Muscle layer of duodenum (tissue), 2 donors: ENCODE results near the gene CD300A.
A peak's percentile ranks its signal among the peaks of the same experiment; 100 is the strongest.

Experiments
- H3K27ac ChIP-seq: one replicate; pipeline ENCODE4 v1.7.0; 2013; ENCODE audit warnings: mild to moderate bottlenecking, low read length
- H3K27me3 ChIP-seq: one replicate; pipeline ENCODE4 v1.7.0; 2013; ENCODE audit warnings: low read depth, mild to moderate bottlenecking, control low read depth, low read length
- H3K36me3 ChIP-seq, 2 donors: one replicate each; pipeline ENCODE4 v1.7.0; 2013; ENCODE audit warnings: low read length in 2 of 2, control low read depth in 1 of 2, mild to moderate bottlenecking in 1 of 2; ENCODE audit not compliant: insufficient read depth in 2 of 2, control insufficient read depth in 1 of 2
- H3K4me1 ChIP-seq, 2 donors: one replicate each; pipeline ENCODE4 v1.7.0; 2013; ENCODE audit warnings: low read length in 2 of 2, mild to moderate bottlenecking in 2 of 2, control low read depth in 1 of 2, moderate library complexity in 1 of 2; ENCODE audit not compliant: insufficient read depth in 2 of 2, control insufficient read depth in 1 of 2
- H3K4me3 ChIP-seq, 2 donors: one replicate each; pipeline ENCODE4 v1.7.0; 2013; ENCODE audit warnings: low read length in 2 of 2, low read depth in 1 of 2, mild to moderate bottlenecking in 1 of 2
- H3K9me3 ChIP-seq, 2 donors: one replicate each; pipeline ENCODE4 v1.7.0; 2013; ENCODE audit warnings: low read length in 2 of 2, control low read depth in 1 of 2, mild to moderate bottlenecking in 1 of 2; ENCODE audit not compliant: control insufficient read depth in 1 of 2
- donor health status: healthy.

The CD300A gene

DNA sequence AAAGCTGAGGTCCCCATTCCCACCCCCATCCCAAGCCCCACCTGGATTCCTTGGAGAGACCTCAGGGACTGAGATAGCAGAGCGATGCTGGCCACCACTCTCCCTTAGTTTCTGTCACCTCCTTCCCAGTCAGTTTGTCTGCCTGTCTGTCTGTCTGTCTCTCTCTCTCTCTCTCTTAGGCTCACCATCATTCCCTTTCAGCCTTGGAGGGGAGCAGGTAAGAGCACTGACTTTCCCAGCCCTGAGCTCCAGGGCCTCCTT, 59.0 kb downstream of the CD300A start:
- no peaks in the 10 kb centered on the region for H3K36me3 ChIP-seq
- H3K4me3 ChIP-seq = no peak overlapping the region
- H3K27ac ChIP-seq = no peak overlapping the region
- peaks cover 0 to 5% of the 10 kb centered on the region in 2 donors for H3K4me1 ChIP-seq
- H3K9me3 ChIP-seq = peaks cover 3 to 9% of the 10 kb centered on the region in 2 donors
- H3K27me3 ChIP-seq = no peaks in the 10 kb centered on the region

- H3K4me3 ChIP-seq = no peak overlapping the region
- peaks cover 3 to 9% of the 10 kb centered on the region in 2 donors for H3K9me3 ChIP-seq
- no peak overlapping the region for H3K27ac ChIP-seq
- no peaks in the 10 kb centered on the region for H3K36me3 ChIP-seq
- peaks cover 0 to 5% of the 10 kb centered on the region in 2 donors for H3K4me1 ChIP-seq
- no peaks in the 10 kb centered on the region for H3K27me3 ChIP-seq
Observed at GRCh38 chr17:74525781-74526288, 59.4 kb downstream of the CD300A start.

DNA sequence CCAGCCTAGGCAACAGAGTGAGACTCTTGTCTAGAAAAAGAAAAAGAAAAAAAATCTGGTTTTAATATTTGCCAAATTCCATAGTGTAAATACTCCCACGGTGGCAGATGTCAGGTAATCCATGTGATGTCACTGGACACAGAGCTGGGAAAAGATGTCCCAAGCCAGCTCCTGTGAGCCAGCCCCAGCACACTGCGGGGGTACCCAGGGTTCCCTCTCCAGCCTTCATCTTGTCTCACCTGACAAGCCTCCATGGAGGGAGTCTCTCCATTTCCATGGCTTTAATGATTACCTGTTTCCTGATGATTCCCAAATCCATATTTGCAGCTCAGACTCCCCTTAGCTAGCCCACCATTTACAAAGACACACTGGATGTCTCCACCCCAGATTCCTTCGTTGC, 60.2 kb downstream of the CD300A start:
- Histone ChIP-seq H3K4me3 (no peak overlapping the region), H3K9me3 (peaks cover 3 to 9% of the 10 kb centered on the region in 2 donors), H3K4me1 (peaks cover 0 to 5% of the 10 kb centered on the region in 2 donors), H3K27ac (no peak overlapping the region), H3K36me3 (no peaks in the 10 kb centered on the region), H3K27me3 (no peaks in the 10 kb centered on the region)

GRCh38 chr17:74527081-74527480, 60.6 kb downstream of the CD300A start:
- H3K9me3 ChIP-seq = peaks cover 3 to 9% of the 10 kb centered on the region in 2 donors
- H3K4me1 ChIP-seq = peaks cover 0 to 5% of the 10 kb centered on the region in 2 donors
- H3K4me3 ChIP-seq = no peak overlapping the region
- no peaks in the 10 kb centered on the region for H3K27me3 ChIP-seq
- no peak overlapping the region for H3K27ac ChIP-seq
- no peaks in the 10 kb centered on the region for H3K36me3 ChIP-seq

- no peak overlapping the region for H3K4me3 ChIP-seq
- peaks cover 3 to 8% of the 10 kb centered on the region in 2 donors for H3K9me3 ChIP-seq
- H3K36me3 ChIP-seq = no peaks in the 10 kb centered on the region
- peaks cover 0 to 5% of the 10 kb centered on the region in 2 donors for H3K4me1 ChIP-seq
- no peaks in the 10 kb centered on the region for H3K27me3 ChIP-seq
- no peak overlapping the region for H3K27ac ChIP-seq
Observed at GRCh38 chr17:74527756-74528155, 61.3 kb downstream of the CD300A start.

- H3K27me3 ChIP-seq = no peaks in the 10 kb centered on the region
- H3K9me3 ChIP-seq = no peaks in the 10 kb centered on the region
- no peak overlapping the region for H3K4me3 ChIP-seq
- peaks cover 0 to 5% of the 10 kb centered on the region in 2 donors for H3K4me1 ChIP-seq
- no peaks in the 10 kb centered on the region for H3K36me3 ChIP-seq
- H3K27ac ChIP-seq = no peak overlapping the region
Observed at GRCh38 chr17:74528491-74529199, 62.2 kb downstream of the CD300A start.

DNA sequence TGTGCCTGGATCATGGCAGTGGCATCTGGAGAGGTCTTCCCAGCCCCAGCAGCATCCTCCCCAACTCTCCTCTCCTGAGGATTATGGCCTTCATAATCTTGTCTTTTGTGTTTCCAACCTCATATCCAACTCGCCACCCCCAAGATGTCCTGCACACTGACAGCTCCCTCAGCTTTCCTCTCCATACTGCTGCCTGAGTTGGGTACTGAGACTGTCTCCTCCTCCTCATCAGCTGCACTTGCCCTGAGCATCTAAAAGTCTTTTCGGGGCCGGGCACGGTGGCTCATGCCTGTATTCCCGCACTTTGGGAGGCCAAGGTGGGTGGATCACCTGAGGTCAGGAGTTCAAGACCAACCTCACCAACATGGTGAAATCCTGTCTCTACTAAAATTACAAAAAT, 62.8 kb downstream of the CD300A start:
- H3K4me1 ChIP-seq = peaks cover 0 to 5% of the 10 kb centered on the region in 2 donors
- H3K27ac ChIP-seq = no peak overlapping the region
- H3K36me3 ChIP-seq = no peaks in the 10 kb centered on the region
- H3K27me3 ChIP-seq = no peaks in the 10 kb centered on the region
- no peaks in the 10 kb centered on the region for H3K9me3 ChIP-seq
- no peak overlapping the region for H3K4me3 ChIP-seq

- Histone ChIP-seq H3K27ac (no peak overlapping the region), H3K4me1 (peaks cover 0 to 5% of the 10 kb centered on the region in 2 donors), H3K9me3 (peaks cover 0 to 3% of the 10 kb centered on the region in 2 donors), H3K4me3 (no peak overlapping the region), H3K27me3 (no peaks in the 10 kb centered on the region), H3K36me3 (no peaks in the 10 kb centered on the region)
Observed at GRCh38 chr17:74530831-74531150, 64.4 kb downstream of the CD300A start.

GRCh38 chr17:74531231-74531761, 64.9 kb downstream of the CD300A start, which contains the start of gene CD300LB:
TSS of gene CD300LB (minus strand) at chr17:74531475. CDS start at chr17:74531350, 125 bp downstream.
- no peak within 1 kb of the TSS for H3K27ac ChIP-seq

GRCh38 chr17:74532115-74532514, 65.7 kb downstream of the CD300A start:
- no peaks in the 10 kb centered on the region for H3K36me3 ChIP-seq
- H3K9me3 ChIP-seq = peaks cover 0 to 4% of the 10 kb centered on the region in 2 donors
- no peaks in the 10 kb centered on the region for H3K27me3 ChIP-seq
- H3K4me3 ChIP-seq = peak overlapping the region; percentile 20 to 39
- H3K4me1 ChIP-seq = peaks cover 0 to under 1% of the 10 kb centered on the region in 2 donors
- H3K27ac ChIP-seq = no peak overlapping the region

More at GRCh38 chr17:74531231-74531761, 64.9 kb downstream of the CD300A start, which contains the start of gene CD300LB:
- peaks cover 0 to 5% of the 10 kb centered on the region in 2 donors for H3K4me1 ChIP-seq
- no peaks in the 10 kb centered on the region for H3K36me3 ChIP-seq
- peaks cover 0 to 4% of the 10 kb centered on the region in 2 donors for H3K9me3 ChIP-seq
- H3K27me3 ChIP-seq = no peaks in the 10 kb centered on the region
- H3K4me3 ChIP-seq = peak within 1 kb of the TSS in 1 of 2 donors; percentile 39
